H1 (cell line): ENCODE measurements around the gene OLFML2B. TPM values are rescaled to one million over a fixed set of nuclear protein-coding genes. Genes with fewer than 3 reads are reported as not detected.

ENCODE experiments used
- TCF12 ChIP-seq: IDR thresholded peaks from 2 replicates; pipeline ENCODE4 v1.6.1; 2011; ENCODE audit warnings: low read depth, mild to moderate bottlenecking, low read length
- polyA plus RNA-seq, 7 experiments: library from polyadenylated mRNA; depleted of rRNA in 3 of 7; stranded (reverse) in 5 of 7; unstranded in 2 of 7; fragments of >200 nt in 5 of 7; fragments of 200-250 nt in 2 of 7; gene quantifications; 1 replicate in 5 of 7; 2 replicates in 1 of 7; 4 replicates in 1 of 7; pipeline versions ENCODE4 v1.2.1 to v1.2.3, GENCODE V29; 2011 to 2013; ENCODE audit warnings: missing spikeins in 2 of 7, mixed read lengths in 2 of 7
- total RNA-seq: library from RNA; stranded (reverse); fragmentation: NEBNext Ultra II Directional; extraction: Animal tissue kit (Norgen Biotek cat#: 25700); gene quantifications from 2 replicates; pipeline ENCODE4 v1.2.1, GENCODE V29; 2021

Gene OLFML2B
- total and polyA plus RNA-seq, 2 of the 8 experiments (the other 6 are each of a cell fraction or from before 2014, with no cell fraction given): 6.5 to 10.4 TPM

- no peak for TF ChIP-seq TCF12
These were observed 49.1 kb upstream of the OLFML2B start (continued) for GRCh38 chr1:162072740-162073139.
